HG03064 (cell line): Measurements from ENCODE around the gene TENT5C.
A peak's percentile ranks its signal among the peaks of the same experiment; 100 is the strongest.

Experiments used
- ATAC-seq: cut with Tn5 transposase; IDR thresholded peaks from one replicate; pipeline ENCODE4 v1.9.1; 2021; ENCODE audit warnings: low read depth; ENCODE audit not compliant: unreplicated experiment

The TENT5C gene

GRCh38 chr1:117590273-117590925, 15.4 kb upstream of the TENT5C start:
- no peak for ATAC-seq

DNA sequence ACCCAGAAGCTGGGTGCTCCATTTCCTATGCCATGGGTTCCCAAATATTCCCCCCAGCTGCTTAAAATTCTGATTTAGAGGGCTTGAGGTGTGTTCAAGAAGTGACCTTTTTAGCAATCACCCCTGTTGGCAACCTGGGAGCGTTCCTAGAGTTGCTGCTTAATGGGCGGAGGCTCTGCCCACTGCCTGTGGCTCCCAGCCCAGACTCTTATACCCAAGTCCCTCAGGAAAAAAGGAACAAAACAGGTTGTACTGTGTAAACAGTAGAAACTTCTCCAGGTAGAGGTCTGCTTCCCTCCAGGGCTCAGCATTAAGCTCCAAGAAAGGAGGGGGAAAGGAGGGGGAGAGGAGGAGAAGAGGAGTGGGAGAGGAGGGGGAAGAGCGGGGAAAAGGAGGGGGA, 14.6 kb upstream of the TENT5C start:
- ATAC-seq: no peak

- ATAC-seq: no peak
These were observed 13.7 kb upstream of the TENT5C start for GRCh38 chr1:117592155-117592554.

DNA sequence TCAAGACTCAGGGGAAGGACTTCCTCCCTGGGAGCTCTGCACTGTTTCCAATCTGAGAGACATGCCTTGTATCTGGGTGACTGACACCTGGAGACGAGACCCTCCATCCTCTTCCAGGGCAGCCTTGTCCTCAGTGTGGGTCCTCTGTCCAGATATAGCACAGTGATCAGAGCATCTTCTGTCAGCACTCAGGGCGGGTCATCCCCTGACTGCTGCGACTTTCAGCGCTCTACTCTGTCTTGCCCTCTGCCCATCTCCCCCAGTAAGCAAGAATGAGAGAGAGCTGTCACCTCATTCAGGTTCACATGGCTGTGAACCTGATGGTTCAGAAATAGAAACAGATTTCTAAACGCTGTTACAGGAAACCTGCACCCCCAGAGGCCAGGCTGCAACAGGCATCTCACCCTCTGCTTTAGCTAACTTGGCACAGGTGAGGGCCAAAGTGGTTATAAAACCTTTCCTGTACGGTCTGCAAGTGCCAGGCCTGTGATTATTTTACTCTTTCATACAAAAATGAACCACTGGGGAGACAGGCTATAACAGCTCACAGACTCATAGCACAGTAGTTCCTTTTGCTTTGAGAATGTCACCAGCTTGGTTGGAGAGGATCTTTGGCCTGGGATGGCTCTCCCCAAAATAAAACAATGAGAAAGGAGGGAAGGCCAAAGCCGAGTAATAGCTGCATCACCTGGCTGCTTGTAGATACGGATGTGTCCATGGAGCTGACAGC, 11.4 kb upstream of the TENT5C start:
- no peak for ATAC-seq

GRCh38 chr1:117596023-117596720, 9.7 kb upstream of the TENT5C start:
- no peak for ATAC-seq

GRCh38 chr1:117598489-117598888, 7.4 kb upstream of the TENT5C start:
- ATAC-seq: no peak

GRCh38 chr1:117599286-117600221, 6.3 kb upstream of the TENT5C start:
- ATAC-seq: no peak

DNA sequence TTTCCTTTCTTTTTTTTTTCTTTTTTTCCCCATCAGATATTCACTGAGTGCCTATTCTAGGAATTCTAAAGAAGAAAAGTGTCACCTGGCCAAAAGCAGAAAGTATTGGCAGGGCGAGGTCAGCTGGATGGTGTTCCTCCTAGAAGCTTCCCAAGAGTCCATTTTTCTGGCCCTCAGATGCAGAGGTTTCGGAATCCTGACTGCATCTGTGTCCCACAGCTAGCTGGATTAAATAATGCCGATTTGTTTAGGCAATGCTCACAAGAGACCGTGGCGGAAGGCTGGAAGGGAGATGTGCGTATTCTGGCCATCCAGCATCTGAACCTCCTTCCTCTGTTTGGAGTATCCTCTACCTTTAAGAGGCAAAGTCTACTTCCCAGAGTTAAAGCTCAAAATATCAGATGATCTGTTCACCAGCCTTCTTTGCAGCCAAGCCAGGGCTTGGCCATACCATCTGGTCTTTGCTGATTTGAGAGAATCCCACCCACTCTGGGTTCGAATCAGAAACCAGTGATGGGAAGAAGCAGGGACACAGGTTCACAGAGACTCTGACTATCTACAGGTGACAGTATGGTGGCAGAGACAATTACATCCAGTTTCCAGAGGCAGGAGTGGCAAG, 5.4 kb upstream of the TENT5C start:
- ATAC-seq: no peak

- no peak for ATAC-seq
These were observed 4.9 kb upstream of the TENT5C start for GRCh38 chr1:117600966-117601365.

- no peak for ATAC-seq
These were observed 3.0 kb upstream of the TENT5C start for GRCh38 chr1:117602862-117603261.

GRCh38 chr1:117605164-117605773, 579 bp upstream of the TENT5C start:
- ATAC-seq: peak; percentile 25

DNA sequence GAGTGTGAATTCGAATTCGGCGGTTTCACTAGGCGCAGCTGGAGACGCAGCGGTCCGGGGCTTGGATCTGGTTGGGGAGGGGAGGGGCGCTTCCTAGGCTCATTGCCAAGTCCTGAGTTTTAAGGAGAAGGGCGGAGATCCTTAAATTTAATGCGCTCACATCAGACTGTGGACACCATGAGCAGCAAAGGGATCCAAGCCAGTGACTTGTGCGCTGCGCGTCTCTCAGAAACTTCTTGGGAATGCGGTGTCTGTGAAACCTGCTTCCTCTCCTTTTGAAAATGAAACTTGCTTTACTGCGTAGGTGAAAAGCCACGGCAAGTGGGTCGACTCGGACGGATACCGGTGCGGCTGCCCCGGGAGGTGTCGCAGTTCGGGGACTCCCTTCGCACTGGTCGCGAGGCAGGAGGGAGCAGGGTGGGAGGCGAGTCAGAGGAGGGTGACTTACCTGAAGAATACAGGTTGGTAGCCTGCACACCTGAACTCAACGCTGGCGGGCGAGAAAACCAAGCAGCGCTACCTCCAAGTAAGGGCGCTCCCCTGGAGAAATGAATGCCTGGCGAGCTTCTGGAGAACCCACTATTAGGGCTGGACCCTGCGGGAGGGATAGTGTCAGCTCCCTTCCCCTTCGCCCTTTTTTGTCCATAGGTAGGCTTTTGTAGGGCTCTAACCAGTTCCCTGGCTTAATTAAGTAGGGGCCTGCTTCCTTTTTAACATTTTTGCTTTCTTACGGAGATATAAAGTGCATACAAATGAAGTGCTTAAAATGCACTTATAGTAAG, 992 bp downstream of the TENT5C start:
- no peak for ATAC-seq

DNA sequence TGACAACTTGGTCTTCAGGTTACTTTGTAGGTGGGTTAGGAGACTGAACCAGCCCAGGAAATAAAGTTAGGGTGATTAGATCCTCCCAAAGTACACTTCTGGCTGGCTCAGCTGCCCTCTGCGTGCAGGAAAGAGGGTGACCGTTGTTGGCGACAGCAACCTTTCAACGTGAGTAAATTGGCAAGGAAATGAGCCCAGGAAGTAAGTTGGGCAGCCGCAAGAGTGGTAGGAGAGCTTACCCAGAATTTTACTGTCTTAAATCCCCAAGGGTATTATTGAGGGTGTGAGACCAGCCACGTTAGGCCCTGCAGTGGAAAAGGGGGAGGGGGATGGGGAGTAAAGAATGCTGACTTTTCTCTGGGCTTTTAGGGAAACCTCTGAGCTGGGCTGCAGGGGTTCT, 1.6 kb downstream of the TENT5C start:
- ATAC-seq: no peak

DNA sequence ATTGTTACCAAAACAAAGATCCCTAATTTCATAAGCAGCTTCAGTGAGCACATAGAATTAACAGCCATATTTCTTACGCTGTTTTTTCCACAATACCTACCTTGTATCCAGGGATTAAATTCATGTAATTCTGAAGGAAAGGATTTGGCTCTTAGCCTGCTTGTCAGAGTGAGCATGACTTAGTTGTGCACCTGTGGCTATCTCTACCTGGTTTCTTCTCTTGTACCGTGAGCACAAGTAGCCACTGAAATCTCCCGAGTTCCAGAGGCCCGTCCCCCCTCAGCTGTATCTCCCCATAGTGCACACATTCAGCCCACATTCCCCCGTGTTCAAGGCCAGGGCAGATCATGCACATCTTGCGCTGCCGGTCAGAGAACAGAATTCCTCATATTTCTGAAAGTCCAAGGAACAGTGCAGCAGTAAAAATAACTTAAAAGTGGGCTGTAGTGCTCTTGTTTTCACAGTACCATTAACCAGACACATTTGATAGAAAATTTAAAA, 2.3 kb downstream of the TENT5C start:
- ATAC-seq: no peak

DNA sequence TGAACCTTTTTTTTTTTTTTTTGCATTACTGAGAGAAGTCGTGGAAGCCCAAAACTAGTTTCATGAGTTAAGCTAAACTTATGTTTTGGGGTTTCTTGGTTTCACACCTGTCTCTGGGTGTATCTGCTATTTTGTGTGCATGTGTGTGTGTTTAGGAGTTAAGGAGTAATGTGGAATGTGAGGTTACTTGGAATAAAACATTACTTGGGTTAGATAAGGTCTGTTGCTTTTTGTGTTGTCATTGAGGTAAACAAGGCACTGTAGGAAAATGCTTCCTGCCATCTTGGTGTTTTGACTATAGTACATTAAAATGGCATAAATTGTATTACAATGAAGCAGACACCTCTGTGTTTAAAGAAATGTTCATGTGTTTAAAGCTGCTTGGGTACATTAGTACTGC, 2.9 kb downstream of the TENT5C start:
- no peak for ATAC-seq

GRCh38 chr1:117609471-117609911, 3.6 kb downstream of the TENT5C start:
- ATAC-seq: no peak

GRCh38 chr1:117610036-117610435, 4.2 kb downstream of the TENT5C start:
- no peak for ATAC-seq

GRCh38 chr1:117611121-117611601, 5.3 kb downstream of the TENT5C start:
- ATAC-seq: no peak
